ENCODE measurements around the gene COL4A6.

GRCh38 chrX:108217876-108218275 is 220.3 kb downstream of the COL4A6 start:
- TF ChIP-seq CTCF (IDR thresholded peaks at IDR 0.05) (no peak), EZH2 (IDR thresholded peaks at IDR 0.05) (no peak), EZH2phosphoT487 (IDR thresholded peaks at IDR 0.05) (no peak)

Data from neural progenitor cell (in vitro differentiated cells).